ENCODE measurements around the gene CCNY.

Gene CCNY

DNA sequence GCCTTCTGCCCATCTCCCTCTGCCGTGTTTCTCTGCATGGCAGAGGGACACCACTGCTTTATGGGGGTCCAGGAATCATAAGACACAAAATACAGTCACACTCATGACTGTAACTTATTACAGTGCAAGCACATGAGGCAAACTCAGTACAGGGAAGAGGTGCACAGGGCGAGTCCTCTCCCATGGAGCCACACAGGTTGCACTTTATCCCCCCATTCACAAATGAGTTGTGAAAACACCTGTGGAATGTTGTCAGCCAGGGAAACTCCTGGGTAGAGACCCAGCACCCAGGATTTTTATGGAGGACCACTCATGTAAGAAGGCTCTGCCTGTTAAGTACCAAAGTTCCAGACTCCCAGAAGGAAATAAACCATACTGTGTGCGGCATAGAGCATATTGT is 161.6 kb downstream of the CCNY start:
- Histone ChIP-seq H3K36me3 (replicated peaks) (no peaks in the 10 kb centered on the region), H3K27me3 (replicated peaks) (no peaks in the 10 kb centered on the region), H3K4me3 (ENCODE audit: low read depth, low read length) (no peak overlapping the region), H3K27ac (no peak overlapping the region)
- in situ Hi-C loops (cut with HindIII; ENCODE audit: low pct_ligation_motif_present, low sequenced_read_pairs), result no loop called here
- DNase-seq, result no peak
- TF ChIP-seq, protein P1, sequence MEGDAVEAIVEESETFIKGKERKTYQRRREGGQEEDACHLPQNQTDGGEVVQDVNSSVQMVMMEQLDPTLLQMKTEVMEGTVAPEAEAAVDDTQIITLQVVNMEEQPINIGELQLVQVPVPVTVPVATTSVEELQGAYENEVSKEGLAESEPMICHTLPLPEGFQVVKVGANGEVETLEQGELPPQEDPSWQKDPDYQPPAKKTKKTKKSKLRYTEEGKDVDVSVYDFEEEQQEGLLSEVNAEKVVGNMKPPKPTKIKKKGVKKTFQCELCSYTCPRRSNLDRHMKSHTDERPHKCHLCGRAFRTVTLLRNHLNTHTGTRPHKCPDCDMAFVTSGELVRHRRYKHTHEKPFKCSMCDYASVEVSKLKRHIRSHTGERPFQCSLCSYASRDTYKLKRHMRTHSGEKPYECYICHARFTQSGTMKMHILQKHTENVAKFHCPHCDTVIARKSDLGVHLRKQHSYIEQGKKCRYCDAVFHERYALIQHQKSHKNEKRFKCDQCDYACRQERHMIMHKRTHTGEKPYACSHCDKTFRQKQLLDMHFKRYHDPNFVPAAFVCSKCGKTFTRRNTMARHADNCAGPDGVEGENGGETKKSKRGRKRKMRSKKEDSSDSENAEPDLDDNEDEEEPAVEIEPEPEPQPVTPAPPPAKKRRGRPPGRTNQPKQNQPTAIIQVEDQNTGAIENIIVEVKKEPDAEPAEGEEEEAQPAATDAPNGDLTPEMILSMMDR (IDR thresholded peaks at IDR 0.05; ENCODE audit: low read depth, low read length, missing control alignments), result no peak

DNA sequence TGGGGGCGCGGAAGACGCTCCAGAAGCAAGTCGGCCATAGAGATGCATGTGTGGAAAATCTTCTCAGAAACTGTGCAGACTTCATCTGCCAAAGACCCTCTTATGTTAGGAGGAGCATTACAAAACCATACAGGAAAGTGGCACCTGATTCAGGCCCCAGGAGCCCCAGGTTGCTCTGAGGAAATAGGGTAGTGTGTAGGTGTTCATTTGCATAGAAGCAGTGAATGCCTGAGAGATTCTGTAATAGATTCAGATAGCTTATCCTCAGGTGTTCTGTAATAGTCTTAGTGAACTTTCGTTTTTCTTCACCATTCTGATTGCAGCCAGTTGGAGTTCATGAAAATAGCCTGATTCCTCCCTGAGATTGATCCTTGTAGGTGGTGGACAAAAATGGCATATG is 162.4 kb downstream of the CCNY start:
- Histone ChIP-seq H3K4me3 (ENCODE audit: low read depth, low read length) (no peak overlapping the region), H3K36me3 (replicated peaks) (no peaks in the 10 kb centered on the region), H3K27ac (no peak overlapping the region), H3K27me3 (replicated peaks) (no peaks in the 10 kb centered on the region)
- DNase-seq, result no peak
- TF ChIP-seq, protein P1 (IDR thresholded peaks at IDR 0.05; ENCODE audit: low read depth, low read length, missing control alignments), result no peak
- in situ Hi-C loops (cut with HindIII; ENCODE audit: low pct_ligation_motif_present, low sequenced_read_pairs), result no loop called here

DNA sequence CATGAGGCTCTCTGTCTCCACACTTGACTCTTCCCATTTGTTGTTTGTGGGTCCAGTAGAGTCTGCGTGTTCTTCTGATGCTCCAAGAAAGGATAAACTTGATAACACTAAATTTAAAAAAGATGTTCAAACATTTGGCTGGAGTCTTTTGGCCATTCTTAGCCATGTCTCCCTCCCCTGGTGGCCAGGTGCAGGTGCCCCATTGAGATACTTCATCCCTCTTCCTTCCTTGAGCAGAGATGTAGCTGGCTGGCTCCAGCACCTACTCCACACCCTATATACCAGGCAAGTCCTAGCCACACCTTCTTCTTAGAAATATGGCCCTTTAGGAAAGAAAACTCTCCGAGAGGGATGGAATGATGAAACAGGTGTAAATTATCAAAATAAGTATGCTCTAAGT is 165.6 kb downstream of the CCNY start:
- H3K4me3 ChIP-seq (ENCODE audit: low read depth, low read length), result no peak overlapping the region
- TF ChIP-seq, protein P1 (IDR thresholded peaks at IDR 0.05; ENCODE audit: low read depth, low read length, missing control alignments), result peak; percentile 41

DNA sequence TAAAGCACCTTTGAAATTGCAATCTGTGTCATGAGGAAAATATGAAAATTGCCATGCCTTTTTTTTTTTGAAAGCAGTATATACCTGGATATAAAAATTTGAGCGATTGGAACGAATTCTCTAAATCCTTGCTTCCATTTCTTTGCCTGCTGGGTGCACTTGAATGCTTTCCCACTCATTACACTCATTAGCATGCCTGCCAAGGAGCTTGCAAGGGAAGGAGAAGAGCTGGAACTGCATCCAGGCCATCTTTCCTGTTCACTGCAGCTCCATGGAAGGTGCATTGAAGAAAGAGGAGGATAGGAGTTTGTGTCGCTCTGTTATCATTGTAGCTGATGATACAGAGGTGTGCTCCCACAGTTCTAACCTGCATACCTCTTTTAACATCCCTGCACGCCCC is 166.4 kb downstream of the CCNY start:
- DNase-seq, result no peak
- in situ Hi-C loops (cut with HindIII; ENCODE audit: low pct_ligation_motif_present, low sequenced_read_pairs), result no loop called here
- no peaks in the 10 kb centered on the region for H3K36me3 ChIP-seq (replicated peaks)
- TF ChIP-seq, protein P1 (IDR thresholded peaks at IDR 0.05; ENCODE audit: low read depth, low read length, missing control alignments), result no peak
- H3K27ac ChIP-seq, result no peak overlapping the region
- H3K27me3 ChIP-seq (replicated peaks), result no peaks in the 10 kb centered on the region
- no peak overlapping the region for H3K4me3 ChIP-seq (ENCODE audit: low read depth, low read length)

More for the DNA sequence above, 165.6 kb downstream of the CCNY start:
- DNase-seq, result no peak
- no peaks in the 10 kb centered on the region for H3K27me3 ChIP-seq (replicated peaks)
- H3K27ac ChIP-seq, result no peak overlapping the region
- in situ Hi-C loops (cut with HindIII; ENCODE audit: low pct_ligation_motif_present, low sequenced_read_pairs), result no loop called here
- H3K36me3 ChIP-seq (replicated peaks), result no peaks in the 10 kb centered on the region

DNA sequence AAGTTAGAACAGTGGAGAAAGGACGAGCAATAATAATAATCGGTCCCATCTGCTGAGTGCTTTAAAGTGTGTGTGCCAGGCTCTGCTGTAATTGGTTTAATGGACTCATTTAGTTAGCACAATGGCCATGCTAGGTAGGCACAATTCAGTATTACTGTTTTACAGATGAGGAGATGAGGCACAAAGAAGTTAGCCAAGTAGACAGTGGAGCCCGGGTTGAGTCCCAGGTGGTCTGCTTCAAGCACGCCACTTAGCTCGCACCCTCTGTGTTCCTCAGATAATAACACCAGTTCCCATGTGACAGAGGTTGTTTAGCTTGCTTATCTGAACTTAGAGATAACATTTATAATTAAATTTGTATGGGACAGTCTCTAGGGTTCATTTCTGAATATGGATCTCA is 167.3 kb downstream of the CCNY start:
- Histone ChIP-seq H3K27ac (no peak overlapping the region), H3K27me3 (replicated peaks) (no peaks in the 10 kb centered on the region), H3K36me3 (replicated peaks) (no peaks in the 10 kb centered on the region), H3K4me3 (ENCODE audit: low read depth, low read length) (no peak overlapping the region)
- DNase-seq, result no peak
- TF ChIP-seq, protein P1 (IDR thresholded peaks at IDR 0.05; ENCODE audit: low read depth, low read length, missing control alignments), result no peak
- in situ Hi-C loops (cut with HindIII; ENCODE audit: low pct_ligation_motif_present, low sequenced_read_pairs), result no loop called here

DNA sequence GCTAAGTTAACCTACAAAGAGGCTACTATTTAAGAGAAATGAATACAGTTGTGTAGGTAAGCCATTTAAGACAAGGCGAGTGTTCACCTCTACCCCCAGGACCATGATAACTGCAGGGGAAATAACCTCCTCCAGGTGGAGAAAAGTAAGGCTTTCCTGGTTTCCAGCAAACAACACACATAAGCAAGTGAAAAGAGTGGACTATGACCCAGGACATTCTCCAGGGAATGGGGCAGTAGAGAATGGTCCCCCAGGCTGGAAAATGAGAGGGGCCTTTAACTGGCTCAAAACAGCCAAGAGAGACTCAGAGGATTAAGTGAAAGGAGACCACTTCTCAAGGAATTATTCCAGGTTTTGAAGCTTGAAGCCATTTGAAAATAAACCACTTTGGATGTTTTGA is 167.8 kb downstream of the CCNY start:
- no peaks in the 10 kb centered on the region for H3K27me3 ChIP-seq (replicated peaks)
- H3K4me3 ChIP-seq (ENCODE audit: low read depth, low read length), result no peak overlapping the region
- no peak for DNase-seq
- in situ Hi-C loops (cut with HindIII; ENCODE audit: low pct_ligation_motif_present, low sequenced_read_pairs), result no loop called here
- H3K36me3 ChIP-seq (replicated peaks), result no peaks in the 10 kb centered on the region
- TF ChIP-seq, protein P1 (IDR thresholded peaks at IDR 0.05; ENCODE audit: low read depth, low read length, missing control alignments), result no peak
- H3K27ac ChIP-seq, result no peak overlapping the region

Data from brain microvascular endothelial cell (primary cell).